ENCODE data around the gene HIVEP3.

GRCh38 chr1:41475859-41476567, 442.7 kb downstream of the HIVEP3 start:
- TF ChIP-seq CTCF (IDR thresholded peaks at IDR 0.05) (no peak), POLR2A (IDR thresholded peaks at IDR 0.05) (no peak), POLR2AphosphoS5 (IDR thresholded peaks at IDR 0.05) (no peak)
